Activated CD4-positive, alpha-beta memory T cell treated with anti-CD3 and anti-CD28 coated beads for 36 hours (primary cell): ENCODE data around the gene XPC. TPM values are rescaled to one million over a fixed set of nuclear protein-coding genes. Genes with fewer than 3 reads are reported as not detected.

ENCODE experiments used
- CTCF ChIA-PET: fragments of 350-600 bp; sonication (Branson Sonifier 250); formaldehyde crosslinking; loops from one replicate; lab custom pipeline; 2021; ENCODE audit warnings: antibody characterized with exemption, inconsistent platforms; lab: Charles Lee
- POLR2A ChIA-PET: fragments of 350-600 bp; sonication (Branson Sonifier 250); formaldehyde crosslinking; loops from one replicate; lab custom pipeline; 2021; ENCODE audit warnings: antibody characterized with exemption; lab: Charles Lee
- DNase-seq: peaks from one replicate; pipeline ENCODE4 v3.0.0-alpha.2; 2020
- H3K27ac Mint-ChIP-seq: one replicate; pipeline ENCODE4 v1.8.0; 2021; ENCODE audit warnings: mixed read lengths
- H3K27me3 Mint-ChIP-seq: one replicate; pipeline ENCODE4 v1.8.0; 2021; ENCODE audit warnings: mixed read lengths
- H3K36me3 Mint-ChIP-seq: one replicate; pipeline ENCODE4 v1.8.0; 2021; ENCODE audit warnings: mixed read lengths
- H3K4me1 Mint-ChIP-seq: one replicate; pipeline ENCODE4 v1.8.0; 2021; ENCODE audit warnings: low read depth, mixed read lengths
- H3K4me3 Mint-ChIP-seq: one replicate; pipeline ENCODE4 v1.8.0; 2021; ENCODE audit warnings: mild to moderate bottlenecking, mixed read lengths
- H3K9me3 Mint-ChIP-seq: one replicate; pipeline ENCODE4 v1.8.0; 2021; ENCODE audit warnings: mixed read lengths
- intact Hi-C: fragments of 100-400 bp; cut with micrococcal nuclease; formaldehyde crosslinking; loops from one replicate; pipeline ENCODE4 v1.15.1; 2023
- total RNA-seq, 2 experiments: library from RNA; stranded (reverse); gene quantifications; one replicate each; pipeline ENCODE4 v1.2.3, GENCODE V29; 2021

The XPC gene
- total RNA-seq, 2 experiments from 2014 or later = 27.8 to 31.6 TPM

DNA sequence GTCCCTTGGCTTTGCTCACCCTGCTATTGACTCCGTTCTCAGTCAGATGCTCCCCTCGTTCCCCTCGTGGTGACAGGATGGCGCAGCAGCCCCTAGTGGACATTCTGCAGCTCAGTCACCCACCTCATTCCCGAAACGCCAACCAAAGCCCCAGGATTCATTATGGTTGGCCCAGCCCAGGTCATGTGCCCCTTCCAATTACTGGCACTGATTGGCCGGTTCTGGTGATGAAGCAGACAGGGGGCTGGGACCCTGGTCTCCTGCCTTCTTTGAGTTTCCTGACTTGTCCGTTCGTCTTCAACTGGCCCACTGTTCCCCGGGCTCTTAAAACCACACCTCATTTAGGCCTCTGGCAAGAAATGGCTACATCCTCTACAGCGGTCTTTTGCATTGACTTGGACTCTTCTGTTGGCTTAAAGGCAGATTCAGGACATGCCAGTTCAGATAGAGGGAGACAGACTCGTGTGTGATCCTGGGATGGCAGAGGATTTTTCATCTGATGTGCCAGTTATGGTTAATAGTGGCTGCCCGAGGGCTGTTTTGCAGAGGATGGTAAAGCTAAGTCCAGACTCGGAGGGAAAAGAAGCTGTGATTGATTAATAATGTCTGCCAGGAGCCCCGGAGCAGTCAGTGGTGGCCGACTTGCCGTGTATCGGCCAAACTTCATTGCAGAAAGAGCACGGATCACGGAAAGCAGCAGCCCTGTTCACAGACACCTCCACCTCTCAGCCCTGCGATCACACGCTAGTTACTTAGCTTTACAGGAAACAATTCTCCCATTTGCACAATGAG lies 38.1 kb upstream of the XPC start:
- DNase-seq = peak; percentile 32
- H3K27ac Mint-ChIP-seq = no peak overlapping the region

DNA sequence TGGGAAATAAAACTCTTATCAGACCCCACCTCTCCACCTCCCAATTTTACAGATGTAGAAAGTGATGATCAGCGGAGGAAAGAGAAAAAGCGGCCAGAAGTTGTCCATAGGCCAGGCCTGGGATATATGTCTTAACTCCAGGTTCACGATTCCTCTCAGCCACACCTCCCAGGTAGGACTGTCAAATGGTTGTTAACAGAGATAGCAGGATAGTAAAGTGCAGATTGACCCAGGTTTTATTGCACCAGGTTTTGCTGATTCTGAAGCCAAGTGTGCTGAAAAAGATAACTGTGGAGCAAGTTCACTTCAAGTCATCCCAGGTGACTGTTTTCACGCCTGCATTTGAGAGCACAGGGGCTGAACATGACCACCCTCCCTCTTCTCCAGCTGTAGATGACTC lies 36.4 kb upstream of the XPC start:
- no peak overlapping the region for H3K27ac Mint-ChIP-seq
- no peak for DNase-seq
- ChIA-PET POLR2A (no interaction called here), CTCF (interaction anchor here (5.8 kb wide), 1 partner anchor 11 kb away, joined by 43 read pairs; no protein-coding TSS in a partner anchor)
- H3K9me3 Mint-ChIP-seq = no peaks in the 10 kb centered on the region
- H3K4me3 Mint-ChIP-seq = no peak overlapping the region
- no peaks in the 10 kb centered on the region for H3K27me3 Mint-ChIP-seq
- H3K4me1 Mint-ChIP-seq = no peaks in the 10 kb centered on the region
- intact Hi-C loops = no loop called here
- no peaks in the 10 kb centered on the region for H3K36me3 Mint-ChIP-seq

More for the DNA sequence above, 38.1 kb upstream of the XPC start:
- Mint-ChIP-seq H3K27me3 (no peaks in the 10 kb centered on the region), H3K9me3 (peaks cover 9% of the 10 kb centered on the region), H3K4me1 (no peaks in the 10 kb centered on the region), H3K36me3 (peaks cover 4% of the 10 kb centered on the region), H3K4me3 (peak overlapping the region; percentile 44)
- POLR2A ChIA-PET = no interaction called here
- intact Hi-C loops = no loop called here
- CTCF ChIA-PET = interaction anchor here (5.8 kb wide), 1 partner anchor 13 kb away, joined by 43 read pairs; no protein-coding TSS in a partner anchor

DNA sequence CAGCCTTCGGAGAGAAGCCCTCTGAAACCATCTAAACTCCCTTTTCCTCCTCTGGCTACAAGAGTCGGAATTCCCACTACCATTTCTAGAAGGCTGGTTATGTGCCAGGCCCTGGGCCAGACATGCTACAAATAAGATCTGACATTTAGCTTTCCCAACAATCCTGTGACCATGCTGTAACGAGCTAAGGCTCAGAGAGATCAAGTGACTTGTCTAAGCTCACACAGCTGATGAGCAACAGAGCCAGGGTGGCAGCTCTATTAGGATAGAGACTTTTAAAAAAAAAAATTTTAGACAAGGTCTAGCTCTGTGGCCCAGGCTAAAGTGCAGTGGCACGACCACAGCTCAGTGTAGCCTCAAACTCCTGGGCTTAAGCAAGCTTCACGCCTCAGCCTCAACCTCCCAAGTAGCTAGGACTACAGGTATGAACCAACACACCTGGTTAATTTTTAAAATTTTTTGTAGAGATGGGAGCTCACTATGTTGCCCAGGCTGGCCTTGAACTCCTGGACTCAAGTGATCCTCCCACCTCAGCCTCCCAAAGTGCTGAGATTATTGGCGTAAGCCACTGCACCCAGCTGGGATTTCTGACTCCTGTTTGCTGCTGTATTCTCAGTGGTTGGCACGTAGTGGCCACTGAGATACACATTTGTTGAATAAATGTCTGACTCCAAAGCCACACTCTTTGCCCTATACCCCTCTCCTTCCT lies 34.8 kb upstream of the XPC start:
- Mint-ChIP-seq H3K27ac (no peak overlapping the region), H3K4me3 (no peak overlapping the region), H3K36me3 (no peaks in the 10 kb centered on the region), H3K27me3 (no peaks in the 10 kb centered on the region), H3K9me3 (no peaks in the 10 kb centered on the region), H3K4me1 (no peaks in the 10 kb centered on the region)
- intact Hi-C loops = no loop called here
- CTCF ChIA-PET = interaction anchor here (1.8 to 5.8 kb wide), 2 partner anchors 10 to 12 kb away, joined by 4 to 43 read pairs; no protein-coding TSS in a partner anchor
- DNase-seq = no peak
- POLR2A ChIA-PET = no interaction called here

DNA sequence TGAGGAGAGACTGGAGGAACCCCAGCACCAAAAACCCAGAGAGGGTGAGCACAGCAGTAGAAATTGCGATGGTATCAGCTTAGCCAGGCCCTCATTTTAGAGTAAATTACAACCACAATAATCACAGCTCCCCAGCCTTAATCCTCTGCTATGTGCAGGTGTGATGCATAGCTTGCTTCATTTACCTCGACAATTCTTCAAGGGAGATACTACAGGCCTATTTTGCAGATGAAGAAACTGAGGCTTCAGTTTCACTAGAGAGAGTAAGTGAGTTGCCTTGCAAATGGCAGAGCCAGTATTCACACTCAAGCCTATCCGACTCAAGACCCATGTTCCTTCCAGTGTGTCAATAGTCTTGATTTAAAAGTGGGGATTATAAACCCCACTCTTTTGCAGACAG lies 33.6 kb upstream of the XPC start:
- Mint-ChIP-seq H3K4me1 (no peaks in the 10 kb centered on the region), H3K27ac (no peak overlapping the region), H3K9me3 (no peaks in the 10 kb centered on the region), H3K4me3 (no peak overlapping the region), H3K36me3 (no peaks in the 10 kb centered on the region), H3K27me3 (no peaks in the 10 kb centered on the region)
- intact Hi-C loops = no loop called here
- ChIA-PET CTCF (interaction anchor here (1.0 to 5.8 kb wide), 3 partner anchors 8 to 11 kb away, joined by 4 to 43 read pairs (median 4); no protein-coding TSS in a partner anchor), POLR2A (no interaction called here)
- DNase-seq = no peak

DNA sequence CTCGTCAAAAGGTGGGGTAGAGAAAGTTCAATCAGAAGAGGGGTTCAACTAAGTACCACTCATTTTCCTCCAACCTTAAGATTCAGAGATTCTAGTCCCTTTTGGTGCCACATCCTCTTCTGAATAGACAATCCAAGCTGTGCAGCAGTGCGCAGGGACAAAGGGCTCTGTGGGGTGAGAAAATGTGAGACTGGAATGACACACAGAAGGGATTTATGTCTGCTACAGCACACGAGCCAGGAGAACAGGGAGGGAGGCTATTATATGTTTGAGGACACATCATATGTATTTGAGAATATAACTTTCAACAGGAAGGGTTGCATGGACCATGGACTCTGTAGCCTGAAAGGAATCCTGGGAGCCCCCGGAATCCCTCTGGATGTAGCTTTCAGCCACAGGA lies 33.2 kb upstream of the XPC start:
- H3K36me3 Mint-ChIP-seq = no peaks in the 10 kb centered on the region
- DNase-seq = no peak
- H3K4me3 Mint-ChIP-seq = no peak overlapping the region
- no peaks in the 10 kb centered on the region for H3K4me1 Mint-ChIP-seq
- CTCF ChIA-PET = interaction anchor here (0.5 to 5.8 kb wide), 5 partner anchors 8 to 718 kb away, joined by 3 to 43 read pairs (median 4); no protein-coding TSS in a partner anchor
- POLR2A ChIA-PET = no interaction called here
- intact Hi-C loops = no loop called here
- H3K27ac Mint-ChIP-seq = no peak overlapping the region
- no peaks in the 10 kb centered on the region for H3K27me3 Mint-ChIP-seq
- H3K9me3 Mint-ChIP-seq = no peaks in the 10 kb centered on the region

DNA sequence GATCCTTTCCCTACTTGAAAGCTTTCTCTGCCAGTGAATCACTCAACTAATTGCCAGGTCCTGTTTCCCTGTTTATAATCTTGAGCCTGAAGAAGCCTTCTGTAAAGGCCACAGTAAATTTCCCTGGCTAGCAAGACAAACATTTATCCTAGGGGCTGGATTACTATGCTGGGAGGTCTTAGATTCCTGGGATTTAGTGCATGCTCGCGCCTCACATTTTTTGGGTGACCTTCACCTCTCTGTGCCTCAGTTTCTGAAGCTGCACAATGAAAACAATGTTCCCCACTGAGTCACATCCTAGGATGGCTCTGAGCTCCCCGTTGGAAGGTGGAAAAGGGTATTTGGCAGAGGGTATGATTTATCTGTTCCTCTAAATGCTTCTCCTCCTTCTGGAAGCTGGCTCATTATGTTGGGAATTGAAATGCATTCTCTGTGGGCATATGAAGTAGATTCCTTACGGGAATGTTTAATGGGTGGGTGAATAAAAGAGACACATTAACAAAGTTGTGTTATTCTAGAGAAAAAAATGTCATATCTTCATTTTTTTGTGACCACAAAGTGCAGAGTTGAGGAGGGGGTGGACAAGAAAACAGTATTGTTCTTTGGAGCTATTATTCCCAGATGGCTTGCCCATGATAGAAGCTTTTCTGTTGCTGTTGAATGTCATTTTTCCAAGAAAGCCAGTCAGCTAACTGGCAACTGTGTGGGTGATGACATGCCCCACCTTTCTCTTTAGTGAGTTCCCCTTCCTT lies 32.6 kb upstream of the XPC start:
- Mint-ChIP-seq H3K9me3 (no peaks in the 10 kb centered on the region), H3K36me3 (no peaks in the 10 kb centered on the region), H3K4me3 (no peak overlapping the region), H3K4me1 (no peaks in the 10 kb centered on the region), H3K27ac (no peak overlapping the region), H3K27me3 (no peaks in the 10 kb centered on the region)
- DNase-seq = no peak
- intact Hi-C loops = no loop called here
- ChIA-PET POLR2A (interaction anchor here (0.6 kb wide), 1 partner anchor 306 kb away, joined by 3 read pairs; no protein-coding TSS in a partner anchor), CTCF (interaction anchor here (0.5 to 5.8 kb wide), 4 partner anchors 7 to 719 kb away, joined by 3 to 43 read pairs (median 4); no protein-coding TSS in a partner anchor)

DNA sequence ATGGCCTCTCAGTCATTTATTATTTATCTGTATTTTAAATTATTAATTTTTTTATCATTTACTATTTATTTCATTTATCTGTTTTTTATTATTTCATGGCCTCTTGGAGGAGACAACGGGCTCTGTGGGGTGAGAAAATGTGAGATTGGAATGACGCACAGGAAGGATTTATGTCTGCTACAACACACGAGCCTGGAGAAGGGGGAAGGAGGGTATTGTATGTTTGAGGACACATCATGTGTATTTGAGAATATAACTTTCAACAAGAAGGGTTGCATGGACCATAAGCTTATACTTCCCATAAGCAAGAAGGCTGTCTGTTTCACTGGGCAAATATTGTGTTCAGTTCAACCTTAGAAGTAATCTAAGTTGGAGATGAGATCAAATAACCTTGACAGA lies 31.9 kb upstream of the XPC start:
- CTCF ChIA-PET = interaction anchor here (1.2 to 1.3 kb wide), 2 partner anchors 22 to 257 kb away, joined by 3 read pairs; no protein-coding TSS in a partner anchor
- no peaks in the 10 kb centered on the region for H3K4me1 Mint-ChIP-seq
- POLR2A ChIA-PET = no interaction called here

DNA sequence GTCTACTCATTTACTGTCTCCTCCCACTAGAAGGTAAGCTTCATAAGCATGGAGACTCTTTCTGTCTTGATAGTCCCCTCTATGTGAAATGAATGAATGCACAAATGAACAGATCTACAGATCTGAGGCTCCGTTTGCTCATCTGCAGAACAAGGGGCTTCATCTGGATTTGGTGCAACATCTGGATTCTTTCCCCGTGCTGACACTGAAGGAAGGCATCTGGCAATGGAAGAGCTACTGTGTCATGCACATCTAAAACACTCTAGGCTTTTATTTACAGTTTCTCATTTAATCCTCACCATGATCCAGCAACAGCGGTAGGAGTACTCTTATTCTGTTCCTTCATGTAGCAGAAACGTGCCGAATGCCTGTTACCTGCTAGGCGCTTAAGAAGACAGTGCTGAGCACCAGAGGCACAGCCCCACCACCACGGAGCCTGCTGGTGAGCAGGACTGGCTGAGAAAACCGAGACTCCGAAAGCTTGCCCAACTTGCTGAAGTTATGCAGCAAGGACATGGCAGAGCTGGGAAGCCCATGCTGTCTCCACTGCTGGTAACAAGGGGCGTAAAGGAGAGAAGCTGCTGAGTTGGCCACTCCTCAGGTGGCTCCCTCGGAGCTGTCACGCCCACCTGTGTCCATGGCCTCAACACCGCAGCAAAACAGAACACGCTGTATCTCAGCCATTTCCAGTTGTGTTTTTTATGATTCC lies 31.3 kb upstream of the XPC start:
- Mint-ChIP-seq H3K36me3 (no peaks in the 10 kb centered on the region), H3K27me3 (no peaks in the 10 kb centered on the region), H3K4me1 (no peaks in the 10 kb centered on the region), H3K9me3 (no peaks in the 10 kb centered on the region), H3K4me3 (no peak overlapping the region), H3K27ac (no peak overlapping the region)
- intact Hi-C loops = no loop called here
- no peak for DNase-seq
- POLR2A ChIA-PET = no interaction called here
- CTCF ChIA-PET = interaction anchor here (1.2 kb wide), 1 partner anchor 258 kb away, joined by 3 read pairs; no protein-coding TSS in a partner anchor

More for the DNA sequence above, 31.9 kb upstream of the XPC start:
- Mint-ChIP-seq H3K4me3 (no peak overlapping the region), H3K27ac (no peak overlapping the region), H3K9me3 (no peaks in the 10 kb centered on the region), H3K27me3 (no peaks in the 10 kb centered on the region), H3K36me3 (no peaks in the 10 kb centered on the region)
- intact Hi-C loops = no loop called here
- DNase-seq = no peak

DNA sequence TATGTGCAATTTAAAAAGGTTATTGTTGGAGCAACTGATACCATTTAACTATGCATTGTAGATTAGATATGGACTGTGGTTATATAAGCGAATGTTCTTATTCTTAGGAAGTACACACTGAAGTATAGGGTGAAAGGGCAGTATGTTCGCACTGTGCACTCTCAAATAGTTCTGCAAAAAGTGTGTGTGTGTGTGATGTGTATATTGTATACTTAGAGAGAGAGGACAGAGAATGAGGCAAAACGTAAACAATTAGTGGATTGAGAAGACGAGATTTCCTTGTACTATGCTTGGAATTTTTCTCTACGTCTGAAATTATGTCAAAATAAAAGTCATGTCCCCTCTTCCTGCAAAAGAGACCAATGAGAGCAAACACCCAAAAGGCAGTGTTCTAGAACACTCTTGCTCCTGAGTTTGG lies 30.6 kb upstream of the XPC start:
- no peaks in the 10 kb centered on the region for H3K9me3 Mint-ChIP-seq
- H3K4me3 Mint-ChIP-seq = no peak overlapping the region
- H3K36me3 Mint-ChIP-seq = no peaks in the 10 kb centered on the region
- DNase-seq = no peak
- CTCF ChIA-PET = interaction anchor here (1.2 kb wide), 1 partner anchor 258 kb away, joined by 3 read pairs; no protein-coding TSS in a partner anchor
- intact Hi-C loops = no loop called here
- no peak overlapping the region for H3K27ac Mint-ChIP-seq
- POLR2A ChIA-PET = no interaction called here
- H3K27me3 Mint-ChIP-seq = no peaks in the 10 kb centered on the region
- no peaks in the 10 kb centered on the region for H3K4me1 Mint-ChIP-seq

DNA sequence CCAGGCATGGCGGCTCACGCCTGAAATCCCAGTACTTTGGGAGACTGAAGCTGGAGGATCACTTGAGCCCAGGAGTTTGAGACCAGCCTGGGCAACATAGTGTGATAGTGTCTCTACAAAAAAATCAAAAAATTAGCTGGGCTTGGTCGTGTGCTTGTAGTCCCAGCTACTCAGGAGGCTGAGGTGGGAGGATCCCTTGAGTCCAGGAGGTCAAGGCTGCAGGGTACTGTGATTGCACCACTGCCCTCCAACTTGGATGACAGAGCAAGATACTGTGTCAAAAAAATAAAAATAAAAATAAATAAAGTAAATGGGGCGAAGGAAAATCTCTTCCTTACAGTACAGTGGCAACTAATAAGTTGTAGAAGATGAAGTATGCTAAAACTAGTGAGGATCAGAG lies 29.8 kb upstream of the XPC start:
- ChIA-PET POLR2A (no interaction called here), CTCF (no interaction called here)
- H3K4me3 Mint-ChIP-seq = no peak overlapping the region
- H3K36me3 Mint-ChIP-seq = no peaks in the 10 kb centered on the region
- H3K27ac Mint-ChIP-seq = no peak overlapping the region
- intact Hi-C loops = no loop called here
- H3K9me3 Mint-ChIP-seq = no peaks in the 10 kb centered on the region
- DNase-seq = no peak
- peaks cover 2% of the 10 kb centered on the region for H3K4me1 Mint-ChIP-seq
- no peaks in the 10 kb centered on the region for H3K27me3 Mint-ChIP-seq

DNA sequence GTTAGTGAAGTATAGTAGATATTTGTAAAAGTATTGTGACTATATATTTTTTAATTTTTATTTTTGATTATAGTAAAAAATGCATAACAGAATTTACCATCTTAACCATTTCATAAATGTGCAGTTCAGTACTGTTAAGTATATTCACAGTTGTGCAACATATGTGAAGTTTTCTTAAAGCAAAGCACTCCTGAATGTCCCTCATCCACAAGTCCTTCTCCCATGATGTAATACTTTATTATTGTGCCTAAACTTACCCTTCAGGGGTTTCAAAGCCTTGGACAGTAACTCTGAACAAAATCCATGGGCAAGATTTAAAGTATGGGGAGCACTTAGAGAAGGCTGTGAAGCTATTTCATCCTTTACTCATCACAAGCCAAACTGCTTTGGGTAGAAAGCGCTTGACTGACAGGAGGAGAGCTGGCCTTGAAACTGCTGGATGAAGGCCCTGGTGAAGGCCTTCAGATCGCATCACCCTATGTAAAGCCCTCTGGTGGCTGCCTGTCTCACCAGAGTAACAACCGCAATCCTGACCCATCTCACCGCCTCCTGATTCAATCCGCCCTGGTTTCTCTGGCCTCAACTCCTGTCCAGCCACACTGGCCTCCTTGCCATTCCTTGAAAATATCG lies 28.3 kb upstream of the XPC start:
- intact Hi-C loops = no loop called here
- no peak for DNase-seq
- Mint-ChIP-seq H3K4me3 (no peak overlapping the region), H3K4me1 (peaks cover 2% of the 10 kb centered on the region), H3K36me3 (no peaks in the 10 kb centered on the region), H3K27ac (no peak overlapping the region), H3K27me3 (no peaks in the 10 kb centered on the region), H3K9me3 (no peaks in the 10 kb centered on the region)
- ChIA-PET POLR2A (no interaction called here), CTCF (interaction anchor here (1.0 to 1.4 kb wide), 2 partner anchors 10 to 715 kb away, joined by 3 read pairs; no protein-coding TSS in a partner anchor)
